MCF 10A (cell line): Measurements from ENCODE around the gene CCNQ. TPM values are rescaled to one million over a fixed set of nuclear protein-coding genes. Genes with fewer than 3 reads are reported as not detected.

ENCODE experiments used
- BruUV-seq: library from RNA; stranded (reverse); fragments of 400-500 nt; replicated peaks from 2 replicates; lab custom pipeline; 2021; lab: Mats Ljungman, UMichigan
- CTCF ChIA-PET: fragments of 300-600 bp; sonication (Branson Sonifier 250); formaldehyde crosslinking; extraction: SDS; loops from one replicate; lab custom pipeline; 2021; ENCODE audit warnings: antibody characterized with exemption, inconsistent platforms; lab: Yijun Ruan, JAX
- POLR2A ChIA-PET: fragments of 300-600, 350-650 bp; sonication (Branson Sonifier 250); formaldehyde crosslinking; extraction: SDS; loops from one replicate; lab custom pipeline; 2020; ENCODE audit warnings: antibody characterized with exemption, inconsistent platforms; lab: Yijun Ruan, JAX
- DNase-seq: peaks from one replicate; pipeline ENCODE4 v3.0.0-alpha.2; 2018; ENCODE audit not compliant: unreplicated experiment
- H3K27ac Mint-ChIP-seq: one replicate; pipeline ENCODE4 v1.8.0; 2022; ENCODE audit warnings: mild to moderate bottlenecking, low read depth, mixed read lengths; ENCODE audit not compliant: unreplicated experiment
- H3K27me3 Mint-ChIP-seq: one replicate; pipeline ENCODE4 v1.8.0; 2022; ENCODE audit warnings: mixed read lengths; ENCODE audit not compliant: insufficient read depth, unreplicated experiment
- H3K36me3 Mint-ChIP-seq: one replicate; pipeline ENCODE4 v1.8.0; 2022; ENCODE audit warnings: mild to moderate bottlenecking, moderate library complexity, mixed read lengths; ENCODE audit not compliant: insufficient read depth, unreplicated experiment
- H3K4me1 Mint-ChIP-seq: one replicate; pipeline ENCODE4 v1.8.0; 2022; ENCODE audit warnings: mixed read lengths; ENCODE audit not compliant: insufficient read depth, unreplicated experiment
- H3K4me3 Mint-ChIP-seq: one replicate; pipeline ENCODE4 v1.8.0; 2022; ENCODE audit warnings: mild to moderate bottlenecking, moderate library complexity, mixed read lengths; ENCODE audit not compliant: unreplicated experiment
- H3K9me3 Mint-ChIP-seq: one replicate; pipeline ENCODE4 v1.8.0; 2022; ENCODE audit warnings: mixed read lengths; ENCODE audit not compliant: unreplicated experiment
- CTCF ChIP-seq: fragments of 200-600 bp; IDR thresholded peaks from one replicate; pipeline ENCODE4 v1.8.0; 2022; ENCODE audit warnings: antibody characterized with exemption, mild to moderate bottlenecking; ENCODE audit not compliant: unreplicated experiment
- intact Hi-C: fragments of 100-400 bp; cut with micrococcal nuclease; formaldehyde crosslinking; loops from 2 replicates; pipeline ENCODE4 v1.14.1; 2022
- total RNA-seq: library from RNA; stranded (reverse); gene quantifications from 2 replicates; pipeline ENCODE4 v1.2.3, GENCODE V29; 2022

CCNQ gene
- total RNA-seq, 1 experiment from 2014 or later = 21.7 TPM

- no peak for TF ChIP-seq CTCF
- no TSS peak for BruUV-seq
- H3K36me3 Mint-ChIP-seq = no peaks in the 10 kb centered on the region
- no peak overlapping the region for H3K27ac Mint-ChIP-seq
- peaks cover 11% of the 10 kb centered on the region for H3K27me3 Mint-ChIP-seq
- intact Hi-C loops = no loop called here
- DNase-seq = no peak
- ChIA-PET CTCF (no interaction called here), POLR2A (no interaction called here)
- H3K4me3 Mint-ChIP-seq = no peak overlapping the region
- H3K4me1 Mint-ChIP-seq = peaks cover 6% of the 10 kb centered on the region
- no peaks in the 10 kb centered on the region for H3K9me3 Mint-ChIP-seq
Observed at GRCh38 chrX:153641627-153642026, 42.7 kb upstream of the CCNQ start.

- peaks cover under 1% of the 10 kb centered on the region for H3K4me1 Mint-ChIP-seq
- ChIA-PET POLR2A (no interaction called here), CTCF (no interaction called here)
- H3K27ac Mint-ChIP-seq = no peak overlapping the region
- peaks cover 11% of the 10 kb centered on the region for H3K27me3 Mint-ChIP-seq
- H3K36me3 Mint-ChIP-seq = no peaks in the 10 kb centered on the region
- BruUV-seq = no TSS peak
- TF ChIP-seq CTCF = no peak
- no peak for DNase-seq
- H3K9me3 Mint-ChIP-seq = no peaks in the 10 kb centered on the region
- no peak overlapping the region for H3K4me3 Mint-ChIP-seq
- intact Hi-C loops = no loop called here
Observed at GRCh38 chrX:153640736-153641575, 42.0 kb upstream of the CCNQ start.

- BruUV-seq = no TSS peak
- H3K27me3 Mint-ChIP-seq = peaks cover 14% of the 10 kb centered on the region
- H3K4me3 Mint-ChIP-seq = no peak overlapping the region
- H3K9me3 Mint-ChIP-seq = no peaks in the 10 kb centered on the region
- CTCF ChIA-PET = no interaction called here
- H3K27ac Mint-ChIP-seq = no peak overlapping the region
- intact Hi-C loops = no loop called here
- no peaks in the 10 kb centered on the region for H3K36me3 Mint-ChIP-seq
- H3K4me1 Mint-ChIP-seq = no peaks in the 10 kb centered on the region
- DNase-seq = no peak
- POLR2A ChIA-PET = no interaction called here
- no peak for TF ChIP-seq CTCF
Observed at GRCh38 chrX:153640045-153640686, 41.2 kb upstream of the CCNQ start.

GRCh38 chrX:153639177-153640044, 40.5 kb upstream of the CCNQ start:
- ChIA-PET CTCF (interaction anchor here (1.0 kb wide), 1 partner anchor 17 kb away, joined by 3 read pairs; no protein-coding TSS in a partner anchor), POLR2A (no interaction called here)
- H3K4me1 Mint-ChIP-seq = no peaks in the 10 kb centered on the region
- DNase-seq = no peak
- no peaks in the 10 kb centered on the region for H3K36me3 Mint-ChIP-seq
- BruUV-seq = no TSS peak
- intact Hi-C loops = no loop called here
- no peak overlapping the region for H3K4me3 Mint-ChIP-seq
- H3K27ac Mint-ChIP-seq = no peak overlapping the region
- H3K27me3 Mint-ChIP-seq = peaks cover 22% of the 10 kb centered on the region
- no peaks in the 10 kb centered on the region for H3K9me3 Mint-ChIP-seq
- TF ChIP-seq CTCF = no peak
